ENCODE results near the gene AMDHD1.

- no peak for TF ChIP-seq CTCF (IDR thresholded peaks at IDR 0.05; ENCODE audit: poor library complexity, severe bottlenecking)
- no peak for TF ChIP-seq RAD21 (conservative IDR thresholded peaks at IDR 0.05)
- TF ChIP-seq EZH2 (IDR thresholded peaks at IDR 0.05; ENCODE audit: borderline replicate concordance, insufficient read depth, low read length, poor library complexity, severe bottlenecking) = no peak
- no peak for TF ChIP-seq EP300 (conservative IDR thresholded peaks at IDR 0.05; ENCODE audit: poor library complexity, severe bottlenecking)
- TF ChIP-seq REST (IDR thresholded peaks at IDR 0.05; ENCODE audit: borderline replicate concordance) = no peak
These were observed 34.6 kb upstream of the AMDHD1 start for GRCh38 chr12:95908573-95908972.

Measured in neural cell (in vitro differentiated cells).